NCI-H748 treated with DMSO at 0.1 percent for 48 hours (cell line): ENCODE measurements around the gene LIPM.

ENCODE experiments used
- DNase-seq: peaks from one replicate; lab custom pipeline; 2025; lab: John Stamatoyannopoulos, UW

LIPM gene

GRCh38 chr10:88840104-88840503, 37.6 kb downstream of the LIPM start:
- DNase-seq: no peak

GRCh38 chr10:88840881-88841280, 38.4 kb downstream of the LIPM start:
- no peak for DNase-seq

- DNase-seq: no peak
Observed at GRCh38 chr10:88841316-88842111, 39.0 kb downstream of the LIPM start.

GRCh38 chr10:88843171-88843570, 40.6 kb downstream of the LIPM start:
- DNase-seq: no peak

GRCh38 chr10:88848499-88848898, 46.0 kb downstream of the LIPM start:
- no peak for DNase-seq

- no peak for DNase-seq
Observed at GRCh38 chr10:88849234-88849633, 46.7 kb downstream of the LIPM start.

- DNase-seq: no peak
Observed at GRCh38 chr10:88850712-88851111, 48.2 kb downstream of the LIPM start.

GRCh38 chr10:88851706-88852105, 49.2 kb downstream of the LIPM start, which contains the start of gene ANKRD22:
TSS of gene ANKRD22 (minus strand) at chr10:88851844. CDS start at chr10:88851607, 237 bp downstream.
- DNase-seq: no peak

GRCh38 chr10:88852327-88852726, 49.8 kb downstream of the LIPM start:
- no peak for DNase-seq

GRCh38 chr10:88853155-88853881, 50.8 kb downstream of the LIPM start:
- no peak for DNase-seq

GRCh38 chr10:88854684-88855083, 52.2 kb downstream of the LIPM start:
- DNase-seq: no peak

GRCh38 chr10:88857831-88858230, 55.3 kb downstream of the LIPM start:
- no peak for DNase-seq

GRCh38 chr10:88858491-88858890, 56.0 kb downstream of the LIPM start:
- DNase-seq: no peak

GRCh38 chr10:88861036-88861435, 58.5 kb downstream of the LIPM start:
- DNase-seq: no peak

- no peak for DNase-seq
Observed at GRCh38 chr10:88865281-88865876, 62.8 kb downstream of the LIPM start.

- no peak for DNase-seq
Observed at GRCh38 chr10:88866454-88866853, 63.9 kb downstream of the LIPM start.

GRCh38 chr10:88870089-88870488, 67.6 kb downstream of the LIPM start:
- DNase-seq: no peak
